DMS114 treated with DMSO at 0.1 percent for 48 hours (cell line): ENCODE results near the gene ARMC9.
"Not testable (repeated sequence)": the region's sequence is repeated elsewhere in the genome, so short reads cannot be mapped to it uniquely, and the experiment has no call there.

ENCODE experiments used
- DNase-seq: peaks from one replicate; lab custom pipeline; 2025; ENCODE audit not compliant: unreplicated experiment; lab: John Stamatoyannopoulos, UW

Gene ARMC9

GRCh38 chr2:231360401-231360800 lies 162.0 kb downstream of the ARMC9 start:
- DNase-seq: no peak

- DNase-seq: no peak
Observed at GRCh38 chr2:231360881-231361371, 162.5 kb downstream of the ARMC9 start.

GRCh38 chr2:231361701-231362554 lies 163.5 kb downstream of the ARMC9 start:
- no peak for DNase-seq

GRCh38 chr2:231362555-231363184 lies 164.2 kb downstream of the ARMC9 start:
- no peak for DNase-seq

- no peak for DNase-seq
Observed at GRCh38 chr2:231364061-231364460, 165.6 kb downstream of the ARMC9 start.

- no peak for DNase-seq
Observed at GRCh38 chr2:231364961-231365810, 166.8 kb downstream of the ARMC9 start.

- DNase-seq: no peak
Observed at GRCh38 chr2:231367178-231367577, 168.7 kb downstream of the ARMC9 start.

GRCh38 chr2:231369580-231370428 lies 171.4 kb downstream of the ARMC9 start:
- DNase-seq: no peak

- no peak for DNase-seq
Observed at GRCh38 chr2:231370429-231370748, 172.0 kb downstream of the ARMC9 start.

- DNase-seq: no peak
Observed at GRCh38 chr2:231370749-231371429, 172.5 kb downstream of the ARMC9 start.

GRCh38 chr2:231371430-231372054 lies 173.1 kb downstream of the ARMC9 start:
- no peak for DNase-seq

GRCh38 chr2:231372326-231372725 lies 173.9 kb downstream of the ARMC9 start:
- DNase-seq: no peak

GRCh38 chr2:231373184-231373583 lies 174.8 kb downstream of the ARMC9 start:
- DNase-seq: no peak

- DNase-seq: no peak
Observed at GRCh38 chr2:231373786-231374349, 175.4 kb downstream of the ARMC9 start.

GRCh38 chr2:231374771-231375170 lies 176.3 kb downstream of the ARMC9 start:
- DNase-seq: no peak

- DNase-seq: not testable (repeated sequence)
Observed at GRCh38 chr2:231375994-231376615, 177.7 kb downstream of the ARMC9 start.

GRCh38 chr2:231376857-231377256 lies 178.4 kb downstream of the ARMC9 start:
- DNase-seq: no peak

- no peak for DNase-seq
Observed at GRCh38 chr2:231378026-231378722, 179.7 kb downstream of the ARMC9 start.
